A549 (cell line): ENCODE results near the gene TOPORS. TPM values are rescaled to one million over a fixed set of nuclear protein-coding genes. Genes with fewer than 3 reads are reported as not detected.
"Not testable (repeated sequence)": the region's sequence is repeated elsewhere in the genome, so short reads cannot be mapped to it uniquely, and the experiment has no call there.

Source experiments
- ATAC-seq, 2 experiments: fragments of 200-7000 bp in 1 of 2; fragments of >200 bp in 1 of 2; cut with Nextera tagmentation in 1 of 2; cut with Tn5 transposase in 1 of 2; 3 replicates each; pipeline versions ENCODE4 v1.8.0 to v1.9.1; 2018 to 2020; ENCODE audit warnings: mild to moderate bottlenecking in 1 of 2, moderate library complexity in 1 of 2
- CTCF ChIA-PET: fragments of 300-600 bp; sonication (Branson Sonifier 250); formaldehyde crosslinking; extraction: SDS; loops from one replicate; lab custom pipeline; 2021; ENCODE audit warnings: antibody characterized with exemption, inconsistent platforms; lab: Yijun Ruan, JAX
- POLR2A ChIA-PET: fragments of 350-600 bp; formaldehyde crosslinking; extraction: SDS; loops from one replicate; lab custom pipeline; 2021; ENCODE audit warnings: antibody characterized with exemption, inconsistent platforms; lab: Yijun Ruan, JAX
- DNase-seq, 2 experiments: peaks; one replicate each; pipeline versions ENCODE4 v3.0.0 to v3.0.0-alpha.2; 2011 to 2016; ENCODE audit warnings: low read depth in 1 of 2, low spot score in 1 of 2
- FAIRE-seq: peaks from 2 replicates; lab custom pipeline; 2011; peaks lifted over from hg19 to GRCh38; lab: Jason Lieb, UNC
- H3K27ac ChIP-seq, 2 experiments: fragments of >200 bp; sonication (Bioruptor Twin); formaldehyde crosslinking; 3 replicates each; pipeline ENCODE4 v1.5.1; 2016 to 2017
- H3K4me1 ChIP-seq: fragments of >200 bp; sonication (Bioruptor Twin); formaldehyde crosslinking; 3 replicates; pipeline ENCODE4 v1.6.1; 2016
- H3K4me2 ChIP-seq: fragments of >200 bp; sonication (Bioruptor Twin); formaldehyde crosslinking; 3 replicates; pipeline ENCODE4 v1.6.1; 2016
- H3K4me3 ChIP-seq: fragments of >200 bp; sonication (Bioruptor Twin); formaldehyde crosslinking; 3 replicates; pipeline ENCODE4 v1.5.1; 2016
- H3K9me3 ChIP-seq: fragments of >200 bp; sonication (Bioruptor Twin); formaldehyde crosslinking; 3 replicates; pipeline ENCODE4 v1.6.1; 2016
- CBX2 ChIP-seq: fragments of 200-600 bp; sonication (generic); IDR thresholded peaks from 2 replicates; pipeline ENCODE4 v1.6.1; 2016; ENCODE audit warnings: low read depth, mild to moderate bottlenecking, borderline replicate concordance
- CBX8 ChIP-seq: fragments of 200-600 bp; sonication (generic); IDR thresholded peaks from 2 replicates; pipeline ENCODE4 v1.6.1; 2016
- E2F6 ChIP-seq: IDR thresholded peaks from 2 replicates; pipeline ENCODE4 v1.6.1; 2012; ENCODE audit warnings: low read depth, borderline replicate concordance
- EP300 ChIP-seq, 2 experiments: fragments of >200 bp; sonication (Bioruptor Twin); formaldehyde crosslinking; IDR thresholded peaks; 2 replicates in 1 of 2; 3 replicates in 1 of 2; pipeline ENCODE4 v1.6.1; 2016 to 2017
- ESRRA ChIP-seq: fragments of 150-350 bp; IDR thresholded peaks from 2 replicates; pipeline ENCODE4 v1.6.1; 2014; ENCODE audit warnings: mild to moderate bottlenecking, low read length, borderline replicate concordance
- FOSL2 ChIP-seq, 2 experiments: fragments of 450-650 bp in 1 of 2; fragments of >200 bp in 1 of 2; sonication (Bioruptor Twin) in 1 of 2; formaldehyde crosslinking; IDR thresholded peaks; 2 replicates each; pipeline versions ENCODE4 v1.5.0 to v1.6.1; 2016 to 2020; ENCODE audit warnings: mild to moderate bottlenecking in 1 of 2, moderate library complexity in 1 of 2
- FOXS1 ChIP-seq: fragments of 250-450 bp; sonication (Bioruptor Pico); IDR thresholded peaks from 2 replicates; pipeline ENCODE4 v1.5.0; 2020; ENCODE audit warnings: mild to moderate bottlenecking, moderate library complexity
- GATA3 ChIP-seq: IDR thresholded peaks from 2 replicates; pipeline ENCODE4 v1.6.1; 2012; ENCODE audit warnings: borderline replicate concordance
- HDAC2 ChIP-seq: fragments of 200-600 bp; sonication (generic); IDR thresholded peaks from 2 replicates; pipeline ENCODE4 v1.6.1; 2016
- HMGXB4 ChIP-seq: fragments of 250-450 bp; sonication (Bioruptor Pico); IDR thresholded peaks from 2 replicates; pipeline ENCODE4 v1.5.0; 2021; ENCODE audit warnings: mild to moderate bottlenecking, moderate library complexity, borderline replicate concordance
- HOXB13 ChIP-seq: fragments of 250-450 bp; sonication (Bioruptor Pico); IDR thresholded peaks from 2 replicates; pipeline ENCODE4 v1.5.0; 2020; ENCODE audit warnings: low read depth, mild to moderate bottlenecking, moderate library complexity
- HOXB5 ChIP-seq: fragments of 250-450 bp; sonication (Bioruptor Pico); IDR thresholded peaks from 2 replicates; pipeline ENCODE4 v1.5.0; 2020; ENCODE audit warnings: mild to moderate bottlenecking, moderate library complexity
- JUN ChIP-seq, 2 experiments: fragments of >200 bp; sonication (Bioruptor Twin); formaldehyde crosslinking; IDR thresholded peaks; 2 replicates in 1 of 2; 3 replicates in 1 of 2; pipeline ENCODE4 v1.6.1; 2016 to 2017
- KDM1A ChIP-seq: fragments of 200-600 bp; sonication (generic); IDR thresholded peaks from 2 replicates; pipeline ENCODE4 v1.6.1; 2016; ENCODE audit warnings: low read depth, mild to moderate bottlenecking
- MAFK ChIP-seq: fragments of 450-650 bp; IDR thresholded peaks from 2 replicates; pipeline ENCODE4 v1.6.1; 2014; ENCODE audit not compliant: partially characterized antibody
- NFE2L2 ChIP-seq: fragments of 150-350 bp; conservative IDR thresholded peaks from 2 replicates; pipeline ENCODE4 v1.6.1; 2014; ENCODE audit warnings: low read length
- NPAS2 ChIP-seq: fragments of 250-450 bp; sonication (Bioruptor Pico); IDR thresholded peaks from 2 replicates; pipeline ENCODE4 v1.8.0; 2022; ENCODE audit warnings: mild to moderate bottlenecking, moderate library complexity, borderline replicate concordance
- POLR2A ChIP-seq: IDR thresholded peaks from 2 replicates; pipeline ENCODE4 v1.6.1; 2012; ENCODE audit warnings: mild to moderate bottlenecking, low read length
- RAD21 ChIP-seq, 2 experiments: fragments of >200 bp in 1 of 2; sonication (Bioruptor Twin) in 1 of 2; formaldehyde crosslinking in 1 of 2; IDR thresholded peaks in 1 of 2; conservative IDR thresholded peaks in 1 of 2; 2 replicates in 1 of 2; 3 replicates in 1 of 2; pipeline ENCODE4 v1.6.1; 2012 to 2018; ENCODE audit warnings: inconsistent platforms in 1 of 2
- RCOR1 ChIP-seq: fragments of 150-350 bp; IDR thresholded peaks from 2 replicates; pipeline ENCODE4 v1.6.1; 2014; ENCODE audit warnings: antibody characterized with exemption, low read length, low read depth
- SMC3 ChIP-seq: fragments of >200 bp; sonication (Bioruptor Twin); formaldehyde crosslinking; IDR thresholded peaks from 3 replicates; pipeline ENCODE4 v1.6.1; 2018; ENCODE audit warnings: inconsistent platforms
- SREBF2 ChIP-seq: fragments of 450-650 bp; IDR thresholded peaks from 2 replicates; pipeline ENCODE4 v1.6.1; 2014; ENCODE audit warnings: mild to moderate bottlenecking, moderate library complexity
- TFCP2L1 ChIP-seq: fragments of 250-450 bp; sonication (Bioruptor Pico); IDR thresholded peaks from 2 replicates; pipeline ENCODE4 v1.5.0; 2021; ENCODE audit warnings: mild to moderate bottlenecking
- ZC3H11A ChIP-seq: fragments of 450-650 bp; IDR thresholded peaks from 2 replicates; pipeline ENCODE4 v1.6.1; 2014; ENCODE audit warnings: antibody characterized with exemption, mild to moderate bottlenecking
- ZFP36 ChIP-seq: fragments of 450-650 bp; IDR thresholded peaks from 2 replicates; pipeline ENCODE4 v1.6.1; 2014; ENCODE audit warnings: borderline replicate concordance; ENCODE audit not compliant: partially characterized antibody
- ZNF302 ChIP-seq: fragments of 250-450 bp; sonication (Bioruptor Pico); IDR thresholded peaks from 2 replicates; pipeline ENCODE4 v1.9.0; 2021; ENCODE audit warnings: inconsistent platforms, mild to moderate bottlenecking, moderate library complexity
- ZSCAN20 ChIP-seq: fragments of 250-450 bp; sonication (Bioruptor Pico); IDR thresholded peaks from 2 replicates; pipeline ENCODE4 v1.8.0; 2022; ENCODE audit warnings: mild to moderate bottlenecking, moderate library complexity
- whole genome bisulfite sequencing: methylation state at CpG from one replicate; pipeline ENCODE4 v1.1.6; 2017; ENCODE audit errors: missing lambda C conversion rate; 5-methylcytosine and 5-hydroxymethylcytosine counted together
- polyA plus RNA-seq, 4 experiments: library from polyadenylated mRNA; depleted of rRNA in 3 of 4; stranded (reverse); fragments of >200 nt; fragmentation: RNase III in 1 of 4; extraction: RNeasy Plus Mini Kit Qiagen cat#74134 plus additional on column Dnase treatment in 1 of 4; gene quantifications; 2 replicates in 3 of 4; 3 replicates in 1 of 4; pipeline ENCODE4 v1.2.3, GENCODE V29; 2011 to 2017
- TF ChIP-seq, protein P1 (sequence below): fragments of >200 bp; sonication (Bioruptor Twin); formaldehyde crosslinking; IDR thresholded peaks from 3 replicates; pipeline ENCODE4 v1.5.1; 2016

Gene TOPORS
- polyA plus RNA-seq, 2 of the 4 experiments (the other 2 are of a cell fraction), result 18.2 to 22.2 TPM

- no peak for TF ChIP-seq RAD21 (conservative IDR thresholded peaks at IDR 0.05 in 1 of 2, IDR thresholded peaks at IDR 0.05 in 1 of 2)
- 0 out of 2 replicates have a peak, but pooled peaks have one; percentile 14 for TF ChIP-seq GATA3
- no peak for TF ChIP-seq ZSCAN20 (CRISPR knock-in tag)
- TF ChIP-seq FOXS1, result no peak
- TF ChIP-seq FOSL2 (IDR thresholded peaks at IDR 0.05), result no peak
- no peak; the same call in 1 of the 2 replicates for TF ChIP-seq FOSL2 (CRISPR knock-in tag; IDR thresholded peaks at IDR 0.05)
- no peak for TF ChIP-seq SREBF2
- TF ChIP-seq JUN (IDR thresholded peaks at IDR 0.05), result peak; percentile 89 to 95; a peak in 4 of 5 replicates
- TF ChIP-seq MAFK, result no peak
- no peak for TF ChIP-seq ZNF302
- no peak for TF ChIP-seq NPAS2 (CRISPR knock-in tag)
- no peak for TF ChIP-seq RCOR1
- no peak for TF ChIP-seq HDAC2
- TF ChIP-seq HMGXB4 (CRISPR knock-in tag), result no peak
- TF ChIP-seq HOXB5 (CRISPR knock-in tag), result no peak
- no peak for TF ChIP-seq CBX2
- no peak for TF ChIP-seq EP300 (IDR thresholded peaks at IDR 0.05)
- TF ChIP-seq NFE2L2, result no peak
- no peak for TF ChIP-seq TFCP2L1 (CRISPR knock-in tag)
- TF ChIP-seq ZFP36, result no peak
- no peak for TF ChIP-seq SMC3
- no peak for TF ChIP-seq CBX8
- no peak for TF ChIP-seq KDM1A
- TF ChIP-seq ZC3H11A, result no peak
- TF ChIP-seq E2F6, result no peak
- TF ChIP-seq HOXB13 (CRISPR knock-in tag), result no peak
- TF ChIP-seq ESRRA, result no peak
- TF ChIP-seq, protein P1, sequence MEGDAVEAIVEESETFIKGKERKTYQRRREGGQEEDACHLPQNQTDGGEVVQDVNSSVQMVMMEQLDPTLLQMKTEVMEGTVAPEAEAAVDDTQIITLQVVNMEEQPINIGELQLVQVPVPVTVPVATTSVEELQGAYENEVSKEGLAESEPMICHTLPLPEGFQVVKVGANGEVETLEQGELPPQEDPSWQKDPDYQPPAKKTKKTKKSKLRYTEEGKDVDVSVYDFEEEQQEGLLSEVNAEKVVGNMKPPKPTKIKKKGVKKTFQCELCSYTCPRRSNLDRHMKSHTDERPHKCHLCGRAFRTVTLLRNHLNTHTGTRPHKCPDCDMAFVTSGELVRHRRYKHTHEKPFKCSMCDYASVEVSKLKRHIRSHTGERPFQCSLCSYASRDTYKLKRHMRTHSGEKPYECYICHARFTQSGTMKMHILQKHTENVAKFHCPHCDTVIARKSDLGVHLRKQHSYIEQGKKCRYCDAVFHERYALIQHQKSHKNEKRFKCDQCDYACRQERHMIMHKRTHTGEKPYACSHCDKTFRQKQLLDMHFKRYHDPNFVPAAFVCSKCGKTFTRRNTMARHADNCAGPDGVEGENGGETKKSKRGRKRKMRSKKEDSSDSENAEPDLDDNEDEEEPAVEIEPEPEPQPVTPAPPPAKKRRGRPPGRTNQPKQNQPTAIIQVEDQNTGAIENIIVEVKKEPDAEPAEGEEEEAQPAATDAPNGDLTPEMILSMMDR, result no peak
- TF ChIP-seq POLR2A, result peak; percentile 61
Observed at GRCh38 chr9:32552172-32552872, at the start of gene TOPORS, which contains the start of gene SMIM27 (continued).

DNA sequence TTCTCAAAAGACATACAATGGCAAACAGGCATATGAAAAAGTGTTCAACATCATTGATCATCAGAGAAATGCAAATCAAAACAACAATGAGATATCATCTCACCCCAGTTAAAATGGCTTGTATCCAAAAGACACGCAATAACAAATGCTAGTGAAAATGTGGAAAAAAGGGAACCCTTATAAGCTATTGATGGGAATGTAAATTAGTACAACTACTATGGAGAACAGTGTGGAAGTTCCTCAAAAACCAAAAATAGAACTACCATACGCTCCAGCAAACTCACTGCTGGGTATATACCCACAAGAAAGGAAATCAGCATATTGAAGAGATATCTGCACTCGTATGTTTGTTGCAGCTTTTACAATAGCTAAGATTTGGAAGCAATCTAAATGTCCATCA, 46.6 kb upstream of the TOPORS start:
- 35% methylated on average over 3 of the region's 3 CpGs for WGBS
- H3K4me3 ChIP-seq, H3K4me2 ChIP-seq, ATAC-seq, FAIRE-seq, H3K27ac ChIP-seq, H3K4me1 ChIP-seq, POLR2A ChIA-PET, H3K9me3 ChIP-seq, DNase-seq: not testable (repeated sequence)
- CTCF ChIA-PET, result interaction anchor here (0.8 to 1.4 kb wide), 2 partner anchors 11 to 19 kb away, joined by 3 to 4 read pairs; no protein-coding TSS in a partner anchor
